Measurements from ENCODE around the gene RBM20.

Gene RBM20

GRCh38 chr10:110735620-110736027 is 91.5 kb downstream of the RBM20 start:
- DNase-seq (ENCODE audit: low read depth in 2 of 2), result no peak

GRCh38 chr10:110737886-110738634 is 93.9 kb downstream of the RBM20 start:
- no peak for DNase-seq (ENCODE audit: low read depth in 2 of 2)

- no peak for DNase-seq (ENCODE audit: low read depth in 2 of 2)
Measured at GRCh38 chr10:110739811-110740271, 95.7 kb downstream of the RBM20 start.

- DNase-seq (ENCODE audit: low read depth in 2 of 2), result no peak
Measured at GRCh38 chr10:110742801-110743200, 98.7 kb downstream of the RBM20 start.

GRCh38 chr10:110744782-110745181 is 100.6 kb downstream of the RBM20 start:
- DNase-seq (ENCODE audit: low read depth in 2 of 2), result no peak

- peak in 1 of 2 donors; percentile 22 for DNase-seq (ENCODE audit: low read depth in 2 of 2)
Measured at GRCh38 chr10:110746254-110746826, 102.2 kb downstream of the RBM20 start.

- DNase-seq (ENCODE audit: low read depth in 2 of 2), result no peak
Measured at GRCh38 chr10:110746969-110747608, 103.0 kb downstream of the RBM20 start.

- no peak for DNase-seq (ENCODE audit: low read depth in 2 of 2)
Measured at GRCh38 chr10:110747609-110748464, 103.7 kb downstream of the RBM20 start.

- DNase-seq (ENCODE audit: low read depth in 2 of 2), result no peak
Measured at GRCh38 chr10:110748970-110749369, 104.8 kb downstream of the RBM20 start.

GRCh38 chr10:110750931-110751330 is 106.8 kb downstream of the RBM20 start:
- DNase-seq (ENCODE audit: low read depth in 2 of 2), result no peak

- no peak for DNase-seq (ENCODE audit: low read depth in 2 of 2)
Measured at GRCh38 chr10:110751850-110752249, 107.7 kb downstream of the RBM20 start.

GRCh38 chr10:110753462-110753861 is 109.3 kb downstream of the RBM20 start:
- no peak for DNase-seq (ENCODE audit: low read depth in 2 of 2)

- DNase-seq (ENCODE audit: low read depth in 2 of 2), result no peak
Measured at GRCh38 chr10:110754375-110755105, 110.4 kb downstream of the RBM20 start.

GRCh38 chr10:110755781-110756180 is 111.6 kb downstream of the RBM20 start:
- DNase-seq (ENCODE audit: low read depth in 2 of 2), result no peak

GRCh38 chr10:110756876-110757275 is 112.7 kb downstream of the RBM20 start:
- DNase-seq (ENCODE audit: low read depth in 2 of 2), result no peak

- no peak for DNase-seq (ENCODE audit: low read depth in 2 of 2)
Measured at GRCh38 chr10:110757586-110757985, 113.5 kb downstream of the RBM20 start.

GRCh38 chr10:110758128-110758765 is 114.1 kb downstream of the RBM20 start:
- DNase-seq (ENCODE audit: low read depth in 2 of 2), result no peak

- DNase-seq (ENCODE audit: low read depth in 2 of 2), result no peak
Measured at GRCh38 chr10:110758898-110759297, 114.8 kb downstream of the RBM20 start.

- no peak for DNase-seq (ENCODE audit: low read depth in 2 of 2)
Measured at GRCh38 chr10:110759523-110759922, 115.4 kb downstream of the RBM20 start.

- DNase-seq (ENCODE audit: low read depth in 2 of 2), result no peak
Measured at GRCh38 chr10:110762109-110762848, 118.1 kb downstream of the RBM20 start.
